SK-N-SH (cell line): ENCODE results near the gene GPR18.

Experiments used
- CTCF ChIP-seq: fragments of 200-600 bp; sonication (generic); IDR thresholded peaks from 2 replicates; pipeline ENCODE4 v1.6.1; 2017; ENCODE audit warnings: antibody characterized with exemption, mild to moderate bottlenecking, moderate library complexity
- ELF1 ChIP-seq: IDR thresholded peaks from 2 replicates; pipeline ENCODE4 v1.4.0; 2012
- EP300 ChIP-seq, 2 experiments: IDR thresholded peaks; 2 replicates each; pipeline versions ENCODE4 v1.4.0 to v1.6.1; 2012; ENCODE audit warnings: borderline replicate concordance in 1 of 2, low read depth in 1 of 2, low read length in 1 of 2
- FOXM1 ChIP-seq: IDR thresholded peaks from 2 replicates; pipeline ENCODE4 v1.4.0; 2012; ENCODE audit warnings: low read depth, mild to moderate bottlenecking
- GABPA ChIP-seq: IDR thresholded peaks from 2 replicates; pipeline ENCODE4 v1.4.0; 2012; ENCODE audit warnings: low read depth, mild to moderate bottlenecking
- POLR2AphosphoS5 ChIP-seq: IDR thresholded peaks from 2 replicates; pipeline ENCODE4 v1.6.1; 2012; ENCODE audit warnings: low read depth, low read length
- SMC3 ChIP-seq: IDR thresholded peaks from 2 replicates; pipeline ENCODE4 v1.6.1; 2012; ENCODE audit warnings: low read depth, low read length, improper control_type of control experiment

- TF ChIP-seq FOXM1 = no peak
- no peak for TF ChIP-seq POLR2AphosphoS5
- TF ChIP-seq ELF1 = no peak
- no peak for TF ChIP-seq EP300 (IDR thresholded peaks at IDR 0.05; ENCODE audit: borderline replicate concordance in 1 of 2, low read depth in 1 of 2, low read length in 1 of 2)
- TF ChIP-seq CTCF = no peak
- no peak for TF ChIP-seq GABPA
- no peak for TF ChIP-seq SMC3
Observed at GRCh38 chr13:99289674-99290337, 31.6 kb upstream of the GPR18 start.
